GM19239 (cell line): ENCODE data around the gene CNTN6.
A peak's percentile ranks its signal among the peaks of the same experiment; 100 is the strongest.

Source experiments
- DNase-seq: peaks from one replicate; pipeline ENCODE4 v3.0.0; 2011; ENCODE audit warnings: low spot score; ENCODE audit not compliant: insufficient read length
- FAIRE-seq: peaks from 2 replicates; lab custom pipeline; 2011; peaks lifted over from hg19 to GRCh38; lab: Jason Lieb, UNC

CNTN6 gene

GRCh38 chr3:1092771-1093170, at the start of gene CNTN6:
TSS of gene CNTN6 (plus strand) at chr3:1093024. CDS start at chr3:1148009, 54,985 bp downstream.
- DNase-seq, result no peak
- no peak for FAIRE-seq

- FAIRE-seq, result no peak
- no peak for DNase-seq
Measured at GRCh38 chr3:1048558-1048957, 44.3 kb upstream of the CNTN6 start.

GRCh38 chr3:1055870-1056269, 37.0 kb upstream of the CNTN6 start:
- DNase-seq (no peak), FAIRE-seq (no peak)

- FAIRE-seq (no peak), DNase-seq (no peak)
Measured at GRCh38 chr3:1056744-1057143, 36.1 kb upstream of the CNTN6 start.

- DNase-seq (no peak), FAIRE-seq (no peak)
Measured at GRCh38 chr3:1057436-1057835, 35.4 kb upstream of the CNTN6 start.

GRCh38 chr3:1068985-1069384, 23.8 kb upstream of the CNTN6 start:
- DNase-seq (no peak), FAIRE-seq (no peak)

GRCh38 chr3:1072041-1072440, 20.8 kb upstream of the CNTN6 start:
- FAIRE-seq (no peak), DNase-seq (no peak)

- FAIRE-seq (no peak), DNase-seq (no peak)
Measured at GRCh38 chr3:1079662-1080061, 13.2 kb upstream of the CNTN6 start.

- FAIRE-seq, result peak; percentile 18
- DNase-seq, result no peak
Measured at GRCh38 chr3:1082108-1082507, 10.7 kb upstream of the CNTN6 start.

- FAIRE-seq (no peak), DNase-seq (no peak)
Measured at GRCh38 chr3:1087066-1087560, 5.7 kb upstream of the CNTN6 start.

GRCh38 chr3:1088503-1088902, 4.3 kb upstream of the CNTN6 start:
- FAIRE-seq, result no peak

GRCh38 chr3:1091286-1091685, 1.5 kb upstream of the CNTN6 start:
- FAIRE-seq, result no peak
- DNase-seq, result no peak

More at GRCh38 chr3:1088503-1088902, 4.3 kb upstream of the CNTN6 start:
- no peak for DNase-seq

- no peak for DNase-seq
- FAIRE-seq, result no peak
Measured at GRCh38 chr3:1092061-1092460, 763 bp upstream of the CNTN6 start.

GRCh38 chr3:1093217-1093616, 393 bp downstream of the CNTN6 start:
- no peak for DNase-seq
- no peak for FAIRE-seq

- DNase-seq (no peak), FAIRE-seq (no peak)
Measured at GRCh38 chr3:1103525-1103924, 10.7 kb downstream of the CNTN6 start.

GRCh38 chr3:1117843-1118473, 25.1 kb downstream of the CNTN6 start:
- no peak for DNase-seq
- FAIRE-seq, result no peak

GRCh38 chr3:1131166-1131565, 38.3 kb downstream of the CNTN6 start:
- no peak for FAIRE-seq
- no peak for DNase-seq

GRCh38 chr3:1135194-1135593, 42.4 kb downstream of the CNTN6 start:
- DNase-seq, result no peak
- FAIRE-seq, result no peak

- FAIRE-seq, result no peak
- DNase-seq, result no peak
Measured at GRCh38 chr3:1138036-1138435, 45.2 kb downstream of the CNTN6 start.

- no peak for DNase-seq
- FAIRE-seq, result no peak
Measured at GRCh38 chr3:1139071-1139470, 46.2 kb downstream of the CNTN6 start.

GRCh38 chr3:1147326-1147725, 54.5 kb downstream of the CNTN6 start:
- FAIRE-seq, result no peak
- no peak for DNase-seq

GRCh38 chr3:1147819-1148218, 55.0 kb downstream of the CNTN6 start:
- FAIRE-seq, result no peak

More at GRCh38 chr3:1147819-1148218, 55.0 kb downstream of the CNTN6 start:
- DNase-seq, result no peak
